Right lobe of liver (tissue), 4 donors: ENCODE results near the gene SSRP1.

Source experiments
- CTCF ChIP-seq, 4 donors: fragments of 200-600 bp in 3 of 4; fragments of 450-650 bp in 1 of 4; IDR thresholded peaks; one replicate each; pipeline versions ENCODE4 v1.5.1 to v1.8.0; 2016 to 2022; ENCODE audit warnings: antibody characterized with exemption in 4 of 4, mild to moderate bottlenecking in 2 of 4
- POLR2A ChIP-seq: fragments of 450-650 bp; IDR thresholded peaks from one replicate; pipeline ENCODE4 v1.6.1; 2017; ENCODE audit warnings: antibody characterized with exemption, mild to moderate bottlenecking
- donor health status: DM: no; HTN: no; CAD: no.
- donor health status: DM: no; HTN: no; CAD: no.
- donor health status: DM: no; HTN: yes; CAD: no.

- TF ChIP-seq CTCF (IDR thresholded peaks at IDR 0.05) (peak; percentile 71 to 93 (median 88)), POLR2A (no peak)
Measured at GRCh38 chr11:57349491-57350274, 14.0 kb upstream of the SSRP1 start.
